Fibroblast of pulmonary artery (primary cell): ENCODE results near the gene NPW.

Experiments used
- DNase-seq: peaks from one replicate; pipeline ENCODE4 v3.0.0-alpha.2; 2010; ENCODE audit warnings: low read depth
- H3K4me3 ChIP-seq: replicated peaks from 2 replicates; pipeline ENCODE4 v1.5.1; 2011; ENCODE audit warnings: low read depth, mild to moderate bottlenecking, control low read depth, low read length, moderate library complexity
- CTCF ChIP-seq: IDR thresholded peaks from 2 replicates; pipeline ENCODE4 v1.5.1; 2011; ENCODE audit warnings: mild to moderate bottlenecking, control low read depth, low read length, inconsistent platforms; ENCODE audit errors: missing control alignments

NPW gene

GRCh38 chr16:2042986-2043666 is 23.5 kb downstream of the NPW start:
- TF ChIP-seq CTCF: no peak
- no peak for DNase-seq

GRCh38 chr16:2043667-2044451 is 24.3 kb downstream of the NPW start:
- TF ChIP-seq CTCF: no peak
- no peak for DNase-seq
- H3K4me3 ChIP-seq: no peak overlapping the region

More at GRCh38 chr16:2042986-2043666, 23.5 kb downstream of the NPW start:
- H3K4me3 ChIP-seq: no peak overlapping the region

- DNase-seq: no peak
- TF ChIP-seq CTCF: no peak
- H3K4me3 ChIP-seq: no peak overlapping the region
These were observed 25.0 kb downstream of the NPW start for GRCh38 chr16:2044541-2044940.

- no peak for DNase-seq
- no peak overlapping the region for H3K4me3 ChIP-seq
- TF ChIP-seq CTCF: no peak
These were observed 26.6 kb downstream of the NPW start for GRCh38 chr16:2045965-2046892.

GRCh38 chr16:2046893-2047329 is 27.3 kb downstream of the NPW start:
- no peak for DNase-seq
- H3K4me3 ChIP-seq: peak overlapping the region; percentile 70
- TF ChIP-seq CTCF: no peak

GRCh38 chr16:2047330-2048115 is 27.9 kb downstream of the NPW start, which contains the start of the genes NTHL1 and TSC2:
TSS of gene NTHL1 (minus strand) at chr16:2047834. CDS start at chr16:2047823, 11 bp downstream.
TSS of gene TSC2 (plus strand) at chr16:2047985. CDS start at chr16:2048616, 631 bp downstream.
- DNase-seq: peak; percentile 96
- peak; percentile 22 for TF ChIP-seq CTCF

More at GRCh38 chr16:2047330-2048115, 27.9 kb downstream of the NPW start, which contains the start of the genes NTHL1 and TSC2:
- H3K4me3 ChIP-seq: peak within 1 kb of the TSS; percentile 70
